HG03521 (cell line): Measurements from ENCODE around the gene FBXL17.
"Not testable (repeated sequence)": the region's sequence is repeated elsewhere in the genome, so short reads cannot be mapped to it uniquely, and the experiment has no call there.

ENCODE experiments used
- ATAC-seq: cut with Tn5 transposase; IDR thresholded peaks from one replicate; pipeline ENCODE4 v1.9.1; 2021; ENCODE audit warnings: mild to moderate bottlenecking, moderate library complexity; ENCODE audit not compliant: unreplicated experiment

Gene FBXL17

DNA sequence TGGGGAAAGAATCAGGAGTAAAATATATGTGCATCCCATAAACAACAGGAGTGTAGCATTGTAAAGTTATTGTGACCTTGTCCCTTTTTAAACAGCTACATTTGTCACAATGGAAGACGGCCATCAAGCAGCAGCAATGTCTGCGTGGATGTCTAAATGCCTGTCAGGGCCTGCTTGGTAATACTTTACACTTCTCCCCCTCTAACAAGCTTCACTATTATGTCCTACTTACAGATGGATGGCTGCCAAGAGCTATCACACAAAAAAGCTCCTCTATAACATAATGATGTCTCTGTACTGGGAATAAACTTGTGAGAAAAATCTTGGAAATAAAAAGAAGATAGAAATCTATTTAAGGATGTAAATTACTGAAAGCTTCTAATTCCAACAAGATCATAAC is 213.0 kb downstream of the FBXL17 start:
- no peak for ATAC-seq

DNA sequence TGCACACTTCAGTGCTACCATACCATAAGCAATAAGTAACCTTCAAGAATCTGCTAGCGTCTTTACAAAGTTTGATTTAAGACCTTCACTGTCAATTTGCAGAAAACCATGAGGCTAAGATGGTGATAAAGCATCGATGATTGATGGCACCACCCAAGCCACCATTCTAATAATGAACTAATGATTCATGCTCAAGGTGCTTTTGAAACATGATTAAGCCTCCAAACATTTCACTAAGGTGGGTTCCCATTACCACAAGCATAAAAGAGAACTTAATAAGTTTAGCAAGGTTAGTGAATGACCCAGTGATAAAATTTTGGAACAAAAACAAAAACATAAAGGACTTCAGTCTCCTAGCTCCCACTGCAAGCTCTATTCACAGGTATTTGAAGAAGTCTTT is 214.7 kb downstream of the FBXL17 start:
- no peak for ATAC-seq

DNA sequence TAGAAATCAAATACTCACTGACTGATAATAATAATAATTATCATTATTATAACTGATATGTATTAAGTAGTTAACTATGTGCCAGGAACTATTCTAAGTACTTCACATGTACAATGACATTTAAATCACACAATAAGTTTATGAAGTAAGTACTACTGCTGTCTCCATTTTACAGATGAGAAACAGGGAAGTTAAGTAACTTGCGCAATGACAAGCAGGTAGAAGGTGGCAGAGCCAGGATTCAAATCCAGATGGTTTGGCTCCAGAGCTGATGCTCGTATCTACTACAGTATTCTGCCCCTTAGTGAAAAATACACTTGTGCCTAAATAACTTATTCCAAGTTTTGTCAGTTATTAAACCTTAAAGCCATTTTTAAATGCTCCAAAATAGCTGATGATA is 217.3 kb downstream of the FBXL17 start:
- no peak for ATAC-seq

DNA sequence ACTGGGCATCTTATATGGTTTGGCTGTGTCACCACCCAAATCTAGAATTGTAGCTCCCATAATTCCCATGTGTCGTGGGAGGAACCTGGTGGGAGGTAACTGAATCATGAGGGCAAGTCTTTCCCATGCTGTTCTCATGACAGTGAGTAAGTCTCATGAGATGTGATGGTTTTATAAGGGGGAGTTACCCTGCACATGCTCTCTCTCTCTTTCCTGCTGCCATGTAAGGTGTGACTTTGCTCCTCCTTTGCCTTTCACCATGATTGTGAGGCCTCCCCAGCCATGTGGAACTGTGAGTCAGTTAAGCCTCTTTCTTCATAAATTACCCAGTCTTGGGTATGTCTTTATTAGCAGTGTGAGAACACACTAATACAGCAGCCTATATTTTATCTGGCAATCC is 229.0 kb downstream of the FBXL17 start:
- ATAC-seq: not testable (repeated sequence)

DNA sequence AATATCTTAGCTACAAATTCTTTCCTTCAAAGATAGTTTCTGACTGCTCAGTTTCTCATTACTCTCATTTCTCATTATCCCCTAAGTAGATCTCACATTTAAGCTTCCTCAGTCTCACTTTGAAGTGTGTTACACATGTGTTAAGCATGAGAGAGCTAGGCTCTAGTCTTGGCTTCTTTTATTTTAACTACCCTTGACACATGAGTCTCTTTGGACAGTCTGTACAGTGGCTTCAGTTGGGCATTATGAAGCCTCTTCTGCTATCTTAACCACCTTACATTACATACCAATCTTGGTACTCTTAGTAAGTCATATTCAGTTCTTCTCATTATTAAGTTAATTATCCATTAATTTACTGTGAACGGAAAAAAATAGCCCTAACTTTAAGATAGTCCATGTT is 232.5 kb downstream of the FBXL17 start:
- no peak for ATAC-seq

DNA sequence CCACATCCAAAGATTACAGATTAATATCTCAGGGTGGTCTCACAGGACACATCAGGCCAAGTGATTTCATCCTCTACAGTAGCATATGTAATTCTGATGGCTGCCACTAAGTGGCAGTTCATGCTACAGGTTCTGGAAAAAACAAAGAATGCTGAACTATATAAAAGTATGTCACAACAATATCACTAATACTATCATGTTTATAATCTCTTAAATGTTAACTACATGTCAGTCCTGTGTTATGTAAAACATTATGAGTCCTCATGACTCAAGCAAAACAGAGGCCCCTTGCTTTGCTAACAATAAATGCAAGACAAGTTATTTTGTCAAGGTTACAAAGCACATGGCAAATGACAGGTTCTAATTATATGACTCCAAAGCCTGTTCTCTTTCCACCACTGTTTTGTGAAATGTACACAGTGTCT is 233.2 kb downstream of the FBXL17 start:
- no peak for ATAC-seq

DNA sequence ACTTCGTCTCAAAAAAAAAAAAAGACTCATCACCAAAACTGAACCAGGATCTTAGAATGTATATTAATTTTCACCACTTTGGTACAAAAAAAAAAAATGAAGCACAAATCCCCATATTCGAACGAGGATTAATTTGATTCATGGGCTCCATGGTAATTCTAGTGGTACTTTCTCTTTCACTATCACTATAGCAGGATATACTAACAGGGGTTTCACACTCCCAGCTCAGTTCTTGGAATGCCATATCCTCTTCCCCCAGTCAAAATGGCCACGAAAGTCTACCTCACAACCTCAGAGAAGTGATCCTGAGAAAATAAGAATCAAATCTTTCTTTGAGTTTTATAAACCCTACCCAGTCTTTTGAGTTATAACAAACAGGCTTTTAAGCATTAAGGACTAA is 235.7 kb downstream of the FBXL17 start:
- no peak for ATAC-seq

DNA sequence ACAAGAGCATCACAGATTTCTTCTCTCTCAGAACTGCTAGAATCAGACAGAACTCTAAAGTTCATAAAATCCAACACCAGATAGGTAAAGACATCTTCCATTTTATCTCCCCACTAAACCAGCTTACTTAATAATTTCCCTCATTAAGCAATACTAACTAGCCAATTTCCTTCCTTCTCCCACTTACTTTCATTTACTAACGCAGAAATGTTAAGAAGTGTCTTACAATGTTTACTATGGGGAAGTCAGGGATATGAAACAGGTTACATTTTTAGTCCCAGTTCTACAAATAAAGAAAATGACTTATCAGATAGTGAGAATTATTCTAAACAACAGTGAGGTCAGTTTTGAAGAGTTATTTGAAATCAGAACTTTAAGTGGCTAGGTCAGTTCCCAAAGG is 236.5 kb downstream of the FBXL17 start:
- no peak for ATAC-seq

DNA sequence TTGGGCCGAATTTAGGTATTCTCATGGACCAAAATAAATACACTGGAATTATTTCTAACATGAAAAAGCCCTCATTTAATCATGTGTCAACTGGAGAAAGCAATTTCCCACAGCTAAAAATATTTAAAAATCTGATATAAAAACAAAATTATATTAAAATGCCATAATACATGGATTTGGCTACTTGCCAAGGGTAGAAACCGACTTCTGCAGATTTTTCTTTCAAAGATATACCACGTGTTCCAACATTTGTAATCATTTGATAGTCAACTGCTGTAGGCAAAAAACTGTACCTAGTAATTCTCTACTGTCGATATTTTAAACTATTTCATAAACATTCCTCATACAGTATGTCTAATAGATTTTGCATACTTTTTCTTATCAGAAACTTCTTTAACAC is 237.6 kb downstream of the FBXL17 start:
- no peak for ATAC-seq

DNA sequence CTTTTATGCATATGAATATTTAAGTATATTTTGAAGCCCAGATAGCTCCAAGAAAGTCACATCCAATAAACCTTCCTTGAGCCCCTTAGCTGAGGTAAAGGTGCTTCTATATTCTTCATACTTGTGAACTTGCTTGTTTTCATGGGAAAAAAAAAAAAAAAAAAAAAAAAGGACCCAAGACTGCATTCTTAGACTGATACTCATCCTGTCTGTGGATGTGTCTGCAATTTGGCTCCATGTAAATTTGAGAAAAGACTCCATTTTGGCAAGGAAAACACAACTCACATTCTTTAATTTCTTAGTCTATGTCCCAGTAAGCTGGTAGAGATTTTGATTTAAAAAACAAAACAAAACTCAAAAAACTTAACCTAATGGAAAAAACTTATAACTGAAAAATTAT is 238.3 kb downstream of the FBXL17 start:
- ATAC-seq: no peak

DNA sequence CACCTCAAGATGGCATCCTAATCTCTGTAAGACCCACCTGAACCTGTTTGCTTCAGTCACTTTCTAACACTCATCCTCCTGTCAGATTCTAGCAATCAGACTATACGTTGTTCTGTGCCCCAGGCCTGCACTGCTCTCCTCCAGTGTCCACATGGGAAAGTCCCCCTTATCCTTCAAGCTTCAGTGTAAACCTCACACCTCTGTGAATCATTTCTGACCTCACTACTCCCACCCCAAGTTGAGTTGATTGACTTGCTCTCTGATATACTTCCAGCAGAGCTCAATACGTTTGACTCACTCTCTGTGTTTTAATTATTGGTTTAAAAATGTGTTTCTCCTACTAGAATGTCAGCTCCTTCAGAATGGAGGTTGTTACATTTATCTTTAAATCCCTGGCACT is 240.2 kb downstream of the FBXL17 start:
- ATAC-seq: no peak

DNA sequence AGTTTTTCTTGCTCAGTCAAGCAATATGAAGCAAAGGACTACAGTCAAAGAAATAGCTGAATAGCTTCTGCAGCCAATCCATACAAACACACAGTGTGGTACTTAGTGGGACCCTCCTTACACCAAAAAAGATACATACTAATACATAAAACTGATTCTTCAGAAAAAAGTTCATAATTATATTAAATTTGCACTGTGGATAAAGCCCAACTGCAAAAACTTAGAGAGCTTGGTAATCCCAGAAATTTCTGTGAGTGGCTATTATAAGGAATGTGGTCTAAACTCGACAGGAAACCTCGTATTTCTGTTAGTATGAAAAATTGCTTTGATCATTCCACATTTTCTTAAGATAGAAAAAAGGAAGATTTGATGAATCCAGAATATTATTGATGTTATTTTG is 245.4 kb downstream of the FBXL17 start:
- ATAC-seq: no peak

DNA sequence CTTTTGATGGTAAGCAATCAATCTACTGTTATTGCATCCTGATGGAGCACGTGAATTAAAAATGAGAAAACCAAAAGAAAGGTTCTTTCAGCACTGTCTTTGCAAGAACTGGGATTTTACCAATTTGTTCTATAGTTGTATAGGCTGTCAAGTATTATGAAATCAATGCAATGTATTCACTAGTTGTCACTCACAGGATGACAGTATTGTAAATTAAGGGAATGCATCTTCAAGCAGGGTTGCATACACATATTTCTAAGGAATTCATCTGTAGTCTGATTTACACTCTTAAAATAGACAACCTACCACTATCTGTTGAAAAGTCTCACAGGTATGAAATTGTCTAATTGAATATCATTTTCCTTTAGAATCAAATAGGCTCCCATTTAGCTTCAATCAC is 252.8 kb downstream of the FBXL17 start:
- no peak for ATAC-seq

DNA sequence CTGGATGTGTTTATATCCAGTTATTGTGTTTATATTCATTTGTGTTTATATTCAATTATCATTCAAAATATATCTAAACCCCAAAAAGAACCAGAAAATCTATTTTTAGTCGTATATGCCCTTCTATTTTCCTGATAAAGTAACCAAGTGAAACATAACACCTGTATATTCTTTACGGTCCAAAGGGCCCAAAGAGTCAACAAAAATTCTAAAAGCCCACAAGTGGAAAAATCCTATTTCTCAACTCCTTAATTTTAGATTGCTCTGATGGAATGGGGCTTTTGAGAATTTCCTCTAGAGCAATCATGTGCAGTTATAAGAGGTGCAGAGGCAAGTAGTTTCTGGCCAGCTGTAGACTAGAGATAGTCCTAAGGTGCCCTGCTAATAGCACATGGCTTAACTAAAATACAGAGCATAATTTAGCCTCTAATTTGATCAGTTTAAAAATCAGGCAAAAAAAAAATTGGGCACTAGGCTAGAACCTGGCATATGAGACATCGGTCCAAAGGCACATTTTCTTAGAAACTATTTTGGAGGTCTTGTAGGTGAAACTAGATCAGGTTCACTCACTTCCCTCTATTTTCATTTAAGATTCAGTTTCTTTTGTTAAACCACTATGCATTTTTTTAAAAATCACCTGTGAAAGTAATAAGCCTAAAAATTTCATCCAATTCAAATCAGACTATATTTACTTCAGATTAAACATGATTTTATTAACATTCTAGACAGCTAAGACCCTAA is 256.0 kb downstream of the FBXL17 start:
- no peak for ATAC-seq

DNA sequence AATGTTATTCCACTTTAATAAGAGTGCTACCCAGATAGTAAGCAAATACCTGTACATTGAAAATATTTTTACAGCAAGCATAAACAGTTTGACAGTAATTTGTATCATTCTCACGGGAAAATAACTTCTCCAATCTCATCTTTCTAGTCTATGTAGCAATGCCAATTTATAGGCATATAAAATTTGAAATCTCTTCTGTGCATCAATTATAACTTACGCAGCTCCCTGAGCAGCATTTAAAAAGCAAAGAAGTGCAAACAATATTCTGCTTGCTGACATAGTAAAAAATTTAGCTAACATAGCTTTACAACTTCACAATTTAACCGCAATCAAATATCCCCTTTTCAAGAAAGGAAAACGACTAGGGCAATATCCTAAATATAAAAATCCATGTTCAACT is 257.3 kb downstream of the FBXL17 start:
- no peak for ATAC-seq

DNA sequence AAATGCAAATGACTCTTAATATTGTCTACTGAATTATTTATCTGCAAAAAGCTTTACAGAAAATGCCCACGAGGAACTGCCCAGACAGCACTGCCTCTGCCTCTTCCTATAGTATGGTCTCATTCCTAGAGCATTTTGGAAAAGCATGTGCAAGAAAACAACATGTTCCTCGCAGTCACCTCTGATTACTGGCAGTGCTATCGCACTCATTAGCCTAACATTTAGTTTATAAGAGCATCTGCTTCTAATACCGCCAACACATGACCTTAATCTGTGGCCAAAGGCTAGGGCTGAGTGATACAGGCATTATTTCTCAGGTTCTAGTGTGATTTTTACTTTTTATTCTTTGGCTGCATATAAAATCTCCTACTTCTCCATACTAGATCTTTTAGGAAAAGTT is 259.2 kb downstream of the FBXL17 start:
- ATAC-seq: no peak

DNA sequence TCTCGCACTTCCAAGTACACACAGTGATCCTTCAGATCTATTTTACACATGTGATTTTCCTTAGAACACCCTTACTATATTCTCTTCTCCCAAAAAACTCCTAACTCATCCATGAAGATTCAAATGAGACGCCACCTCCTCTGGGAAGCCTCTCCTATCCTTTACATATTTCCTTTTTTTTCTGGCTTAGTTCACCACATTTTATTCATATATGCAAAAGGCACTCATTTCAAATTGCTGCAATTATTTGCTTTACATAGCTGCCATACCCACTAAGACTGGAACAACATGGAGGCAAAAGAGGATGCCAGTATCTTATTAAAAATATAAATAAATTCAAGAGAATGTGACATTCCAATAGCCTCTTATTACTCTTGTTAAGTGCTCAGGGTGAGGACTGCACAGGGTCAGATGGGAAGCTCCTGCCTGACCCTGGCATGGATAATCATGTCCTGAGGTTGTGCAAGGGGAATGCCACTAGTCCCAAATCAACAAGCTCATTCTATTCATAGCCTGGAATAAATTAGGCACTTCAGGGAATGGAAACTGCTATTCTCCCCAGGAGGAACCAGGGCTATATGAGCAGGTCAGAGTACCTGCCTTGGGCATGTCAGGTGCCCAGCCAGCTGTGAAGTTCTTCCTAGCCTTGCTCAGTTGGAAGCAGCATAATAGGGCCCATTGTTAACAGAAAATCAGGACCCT is 262.9 kb downstream of the FBXL17 start:
- no peak for ATAC-seq

DNA sequence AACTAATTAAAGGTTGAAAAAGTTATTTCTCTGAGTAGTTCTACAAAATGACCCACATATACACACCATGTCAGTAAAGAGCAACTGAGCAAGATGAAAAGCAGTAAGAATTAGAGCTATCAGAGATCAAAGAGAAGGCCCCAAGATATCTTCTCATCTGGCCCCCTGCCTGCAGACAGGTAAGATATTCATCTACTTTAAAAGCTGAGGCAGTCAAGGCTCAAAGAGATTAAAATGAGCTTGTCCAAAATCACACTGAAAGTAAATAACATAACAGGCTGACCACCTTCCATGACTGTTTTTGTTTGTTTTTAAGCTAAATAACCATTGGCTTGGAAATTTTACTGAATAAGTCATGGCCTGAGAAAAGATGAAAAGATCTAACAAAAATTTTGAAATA is 266.2 kb downstream of the FBXL17 start:
- no peak for ATAC-seq

DNA sequence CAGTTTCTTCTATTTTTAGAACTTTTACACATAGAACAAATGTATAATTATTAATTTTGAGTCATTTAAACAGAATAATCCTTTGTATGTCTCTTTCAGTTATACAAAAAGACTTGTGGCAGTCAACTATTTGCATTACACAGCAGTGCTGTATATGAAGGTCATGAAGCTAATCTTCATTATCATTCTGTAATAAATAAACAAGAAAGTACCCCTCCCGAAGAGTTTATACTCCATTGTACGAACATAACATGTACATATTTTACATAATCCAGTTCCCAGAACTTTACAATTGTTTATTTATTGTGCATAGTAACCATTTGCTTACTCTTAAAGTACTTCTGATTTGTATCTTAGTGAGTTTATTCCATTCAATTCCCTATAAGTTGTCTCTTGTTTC is 267.9 kb downstream of the FBXL17 start:
- ATAC-seq: no peak

DNA sequence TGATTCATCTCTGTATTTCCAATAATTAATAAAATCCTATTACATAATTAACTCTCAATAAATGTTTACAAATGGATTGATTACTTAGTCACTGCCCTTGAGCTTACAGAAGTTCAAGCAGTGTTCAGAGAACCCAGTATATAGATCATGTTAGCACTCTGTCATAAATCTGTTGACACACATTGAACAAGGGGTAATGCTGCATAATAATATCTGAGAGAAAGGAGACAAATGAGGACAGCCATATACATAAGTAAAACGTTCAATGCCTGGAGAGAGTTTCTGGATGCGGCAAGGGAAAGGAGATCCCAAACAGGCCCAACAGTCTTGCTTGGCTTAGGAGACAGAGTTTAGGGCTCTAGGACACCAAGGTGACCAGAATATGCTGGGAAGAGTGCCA is 270.2 kb downstream of the FBXL17 start:
- no peak for ATAC-seq

DNA sequence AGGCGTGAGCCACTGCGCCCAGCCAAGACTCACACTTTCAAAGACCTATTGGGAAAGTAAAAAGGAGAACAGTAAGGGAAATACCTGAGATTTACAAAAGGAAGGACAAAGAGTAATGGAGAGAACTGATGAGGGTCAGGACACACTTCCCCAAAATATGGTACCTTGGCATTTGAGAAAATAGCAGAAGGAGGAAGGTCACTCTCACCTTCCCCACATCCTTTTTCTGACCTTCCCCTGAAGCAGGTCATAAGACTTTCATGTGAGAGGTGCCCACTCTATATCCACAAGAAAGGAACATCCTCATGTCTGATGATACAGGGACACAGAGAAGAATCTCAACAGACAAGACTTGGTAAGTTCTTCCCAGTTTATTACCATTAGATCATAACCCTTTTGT is 272.8 kb downstream of the FBXL17 start:
- ATAC-seq: no peak

DNA sequence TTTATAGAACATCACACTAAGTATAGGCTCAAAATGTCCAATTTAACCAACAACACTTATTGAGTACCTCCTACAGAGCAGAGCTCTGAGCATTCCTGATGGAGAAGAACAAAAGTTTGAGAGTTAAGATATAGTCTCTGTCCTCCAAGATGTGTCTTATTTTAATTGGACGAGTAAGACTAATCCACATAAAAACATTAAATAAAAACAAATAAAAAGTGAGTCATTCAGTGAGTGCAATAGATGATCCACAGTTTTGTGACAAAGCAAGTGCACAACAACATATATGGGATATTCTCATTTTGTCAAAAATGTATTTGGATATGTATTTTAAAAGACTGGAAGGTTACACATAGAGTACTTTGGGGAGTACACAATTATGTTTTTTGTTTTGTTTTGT is 277.4 kb downstream of the FBXL17 start:
- ATAC-seq: no peak

DNA sequence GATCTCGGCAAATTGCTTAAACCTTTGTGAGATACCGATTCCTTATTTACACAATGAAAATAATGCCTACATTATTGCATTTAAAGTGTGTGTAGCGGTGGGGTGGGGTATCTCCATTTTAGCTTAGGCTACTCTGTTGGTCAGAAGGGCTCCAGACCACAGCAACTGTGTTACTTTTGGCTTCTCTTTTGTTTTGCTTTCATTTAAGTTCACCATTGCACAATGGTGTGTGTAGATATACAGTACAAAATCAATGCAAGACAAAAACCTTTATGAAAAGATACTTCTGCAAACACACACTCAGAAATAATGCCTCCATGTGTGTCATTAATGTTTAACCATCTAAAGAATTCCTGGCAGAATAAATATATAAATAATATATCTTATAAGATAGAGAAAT is 279.4 kb downstream of the FBXL17 start:
- no peak for ATAC-seq
